ENCODE measurements around the gene SS18L1.

DNA sequence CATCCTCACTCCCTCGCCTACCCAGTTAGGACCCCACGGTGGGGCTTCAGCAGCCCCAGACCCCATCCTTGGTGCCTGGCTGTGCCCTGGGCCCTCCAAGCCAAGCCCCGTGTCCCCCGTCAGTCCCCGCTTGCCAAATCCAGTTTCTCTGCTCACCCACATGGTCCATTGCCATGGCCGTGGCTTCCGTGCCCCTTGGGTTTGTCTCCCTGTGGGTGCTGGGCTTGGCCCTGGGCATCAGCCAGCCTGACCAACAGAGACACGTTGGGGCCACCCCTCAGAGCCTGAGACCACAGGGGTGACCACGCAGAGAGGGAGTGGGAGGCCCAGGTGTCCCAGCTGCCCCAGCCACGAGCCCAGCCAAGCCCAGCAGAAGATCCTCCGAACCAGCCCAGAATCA lies 7.7 kb downstream of the SS18L1 start:
- TF ChIP-seq, protein P1, sequence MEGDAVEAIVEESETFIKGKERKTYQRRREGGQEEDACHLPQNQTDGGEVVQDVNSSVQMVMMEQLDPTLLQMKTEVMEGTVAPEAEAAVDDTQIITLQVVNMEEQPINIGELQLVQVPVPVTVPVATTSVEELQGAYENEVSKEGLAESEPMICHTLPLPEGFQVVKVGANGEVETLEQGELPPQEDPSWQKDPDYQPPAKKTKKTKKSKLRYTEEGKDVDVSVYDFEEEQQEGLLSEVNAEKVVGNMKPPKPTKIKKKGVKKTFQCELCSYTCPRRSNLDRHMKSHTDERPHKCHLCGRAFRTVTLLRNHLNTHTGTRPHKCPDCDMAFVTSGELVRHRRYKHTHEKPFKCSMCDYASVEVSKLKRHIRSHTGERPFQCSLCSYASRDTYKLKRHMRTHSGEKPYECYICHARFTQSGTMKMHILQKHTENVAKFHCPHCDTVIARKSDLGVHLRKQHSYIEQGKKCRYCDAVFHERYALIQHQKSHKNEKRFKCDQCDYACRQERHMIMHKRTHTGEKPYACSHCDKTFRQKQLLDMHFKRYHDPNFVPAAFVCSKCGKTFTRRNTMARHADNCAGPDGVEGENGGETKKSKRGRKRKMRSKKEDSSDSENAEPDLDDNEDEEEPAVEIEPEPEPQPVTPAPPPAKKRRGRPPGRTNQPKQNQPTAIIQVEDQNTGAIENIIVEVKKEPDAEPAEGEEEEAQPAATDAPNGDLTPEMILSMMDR (conservative IDR thresholded peaks at IDR 0.05; ENCODE audit: low read length) = no peak
- TF ChIP-seq EZH2phosphoT487 (IDR thresholded peaks at IDR 0.05; ENCODE audit: borderline replicate concordance) = no peak
